Measurements from ENCODE around the gene CNPY3.
"Not testable (repeated sequence)": the region's sequence is repeated elsewhere in the genome, so short reads cannot be mapped to it uniquely, and the experiment has no call there.

CNPY3 gene

DNA sequence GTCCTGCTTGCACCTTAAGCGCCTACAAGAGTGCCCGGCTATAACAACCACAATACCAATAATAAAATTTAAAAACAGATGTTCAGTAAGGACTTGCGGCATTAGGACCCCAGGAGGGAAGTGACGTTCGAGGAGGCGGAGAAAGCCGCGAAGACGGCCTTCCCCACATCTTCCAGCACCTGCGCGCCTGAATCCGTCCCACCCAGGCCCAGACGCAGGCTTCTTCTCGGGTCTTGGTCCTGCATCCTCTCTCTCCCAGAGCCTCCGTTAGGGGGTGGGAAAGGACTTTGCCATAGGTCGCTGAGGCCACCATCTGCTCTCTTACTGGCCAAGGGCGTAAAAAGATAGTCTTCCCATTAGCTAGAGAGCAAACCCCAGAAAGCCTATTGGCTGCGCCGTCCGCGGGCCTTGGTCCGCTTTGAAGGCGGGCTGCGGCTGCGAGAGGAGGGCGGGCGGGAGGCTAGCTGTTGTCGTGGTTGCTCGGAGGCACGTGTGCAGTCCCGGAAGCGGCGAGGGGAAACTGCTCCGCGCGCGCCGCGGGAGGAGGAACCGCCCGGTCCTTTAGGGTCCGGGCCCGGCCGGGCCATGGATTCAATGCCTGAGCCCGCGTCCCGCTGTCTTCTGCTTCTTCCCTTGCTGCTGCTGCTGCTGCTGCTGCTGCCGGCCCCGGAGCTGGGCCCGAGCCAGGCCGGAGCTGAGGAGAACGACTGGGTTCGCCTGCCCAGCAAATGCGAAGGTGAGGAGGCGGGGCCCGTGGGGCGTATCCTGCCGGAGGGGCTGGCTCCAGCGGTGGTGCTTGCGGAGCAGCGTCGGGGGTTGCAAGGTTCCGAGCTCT is at the start of gene CNPY3:
Gene CNPY3 (plus strand): TSS at position 495 of the 835 bp plus-strand sequence. CDS start 91 bp downstream, at position 586.
- DNase-seq (ENCODE audit: low read depth), result peak; percentile 89

DNA sequence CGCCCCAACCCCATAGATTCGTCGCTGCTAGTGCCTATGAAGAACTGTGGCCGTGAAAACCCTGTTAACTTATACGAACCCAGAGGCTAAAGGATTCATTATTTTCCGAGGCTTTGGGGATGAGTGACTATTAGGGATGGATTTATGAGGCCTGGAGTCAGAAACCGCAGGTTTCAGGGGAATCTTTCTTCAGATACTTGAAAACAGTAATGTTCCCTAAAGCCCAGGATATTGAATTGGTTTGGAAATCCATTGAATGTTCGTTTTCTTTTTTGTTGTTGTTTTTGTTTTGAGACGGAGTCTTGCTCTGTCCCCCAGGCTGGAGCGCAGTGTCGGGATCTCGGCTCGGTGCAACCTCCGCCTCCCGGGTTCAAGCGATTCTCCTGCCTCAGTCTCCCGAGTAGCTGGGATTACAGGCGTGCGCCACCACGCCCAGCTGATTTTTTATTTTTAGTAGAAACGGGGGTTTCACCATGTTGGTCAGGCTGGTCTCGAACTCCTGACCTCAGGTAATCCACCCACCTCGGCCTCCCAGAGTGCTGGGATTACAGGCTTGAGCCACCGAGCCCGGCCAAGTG is 49.0 kb upstream of the CNPY3 start:
- not testable (repeated sequence) for DNase-seq (ENCODE audit: low read depth)

DNA sequence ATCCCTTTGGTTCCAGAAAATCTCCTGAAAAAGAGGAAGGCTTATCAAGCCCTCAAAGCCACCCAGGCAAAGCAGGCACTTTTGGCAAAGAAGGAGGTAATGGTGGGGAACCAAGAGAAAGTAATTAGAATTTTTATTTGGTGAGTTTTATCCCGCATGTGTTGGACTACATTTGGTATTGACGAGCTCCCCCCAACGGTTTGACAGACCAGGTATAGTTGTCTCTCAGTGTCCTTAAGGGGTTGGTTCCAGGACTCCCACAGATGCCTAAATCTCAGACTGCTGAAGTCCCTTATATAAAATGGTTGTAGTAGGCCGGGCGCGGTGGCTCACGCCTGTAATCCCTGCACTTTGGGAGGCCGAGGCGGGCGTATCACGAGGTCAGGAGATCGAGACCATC is 48.4 kb upstream of the CNPY3 start:
- not testable (repeated sequence) for DNase-seq (ENCODE audit: low read depth)

DNA sequence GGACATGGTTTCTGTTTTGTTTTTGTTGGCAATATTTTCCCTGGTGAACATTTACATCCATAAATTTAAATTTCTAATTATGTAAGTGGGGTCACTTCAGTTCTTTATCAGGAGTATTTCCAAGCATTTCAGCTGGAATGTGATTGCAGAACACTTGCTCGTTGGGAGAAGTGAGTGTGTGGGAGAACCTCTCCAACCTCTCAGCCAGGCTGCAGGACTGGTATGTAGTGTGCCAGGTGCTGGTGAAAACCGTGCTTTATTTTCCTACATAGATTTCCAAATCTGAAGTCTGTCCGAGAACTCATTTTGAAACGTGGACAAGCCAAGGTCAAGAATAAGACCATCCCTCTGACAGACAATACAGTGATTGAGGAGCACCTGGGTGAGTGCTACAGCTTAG is 43.6 kb upstream of the CNPY3 start:
- no peak for DNase-seq (ENCODE audit: low read depth)

DNA sequence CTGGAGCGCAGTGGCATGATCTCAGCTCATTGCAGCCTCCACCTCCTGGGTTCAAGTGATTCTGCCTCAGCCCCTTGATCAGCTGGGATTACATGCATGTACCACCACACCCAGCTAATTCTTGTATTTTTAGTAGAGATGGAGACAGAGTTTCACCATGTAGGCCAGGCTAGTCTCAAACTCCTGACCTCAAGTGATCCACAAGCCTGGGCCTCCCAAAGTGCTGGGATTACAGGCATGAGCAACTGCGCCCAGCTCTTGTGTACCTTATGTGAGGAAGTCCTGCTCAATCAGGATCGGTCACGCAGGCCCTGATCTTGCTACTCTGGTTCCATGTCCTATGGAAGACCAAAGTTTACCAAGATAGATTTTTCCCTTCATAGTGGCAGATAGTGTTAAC is 41.1 kb upstream of the CNPY3 start:
- DNase-seq (ENCODE audit: low read depth), result not testable (repeated sequence)

DNA sequence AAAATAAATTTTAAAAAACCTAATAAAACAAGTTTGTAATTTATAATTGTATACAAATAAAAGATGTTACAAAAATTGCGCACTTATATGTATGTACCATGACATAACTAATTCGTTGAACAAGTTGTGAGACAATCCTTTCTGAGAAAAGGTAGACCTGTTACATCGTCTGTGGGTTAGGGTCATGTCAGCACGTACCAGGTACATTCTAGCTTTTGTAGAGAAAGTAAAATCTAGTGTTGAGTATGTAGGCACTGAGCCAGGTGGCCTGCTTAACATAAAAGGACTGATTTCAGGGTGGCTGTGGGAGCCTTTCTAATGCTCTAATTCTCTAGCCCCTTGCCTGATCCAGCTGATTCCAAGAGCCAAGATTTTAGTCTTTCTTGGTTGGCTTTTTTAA is 39.5 kb upstream of the CNPY3 start:
- DNase-seq (ENCODE audit: low read depth), result no peak

DNA sequence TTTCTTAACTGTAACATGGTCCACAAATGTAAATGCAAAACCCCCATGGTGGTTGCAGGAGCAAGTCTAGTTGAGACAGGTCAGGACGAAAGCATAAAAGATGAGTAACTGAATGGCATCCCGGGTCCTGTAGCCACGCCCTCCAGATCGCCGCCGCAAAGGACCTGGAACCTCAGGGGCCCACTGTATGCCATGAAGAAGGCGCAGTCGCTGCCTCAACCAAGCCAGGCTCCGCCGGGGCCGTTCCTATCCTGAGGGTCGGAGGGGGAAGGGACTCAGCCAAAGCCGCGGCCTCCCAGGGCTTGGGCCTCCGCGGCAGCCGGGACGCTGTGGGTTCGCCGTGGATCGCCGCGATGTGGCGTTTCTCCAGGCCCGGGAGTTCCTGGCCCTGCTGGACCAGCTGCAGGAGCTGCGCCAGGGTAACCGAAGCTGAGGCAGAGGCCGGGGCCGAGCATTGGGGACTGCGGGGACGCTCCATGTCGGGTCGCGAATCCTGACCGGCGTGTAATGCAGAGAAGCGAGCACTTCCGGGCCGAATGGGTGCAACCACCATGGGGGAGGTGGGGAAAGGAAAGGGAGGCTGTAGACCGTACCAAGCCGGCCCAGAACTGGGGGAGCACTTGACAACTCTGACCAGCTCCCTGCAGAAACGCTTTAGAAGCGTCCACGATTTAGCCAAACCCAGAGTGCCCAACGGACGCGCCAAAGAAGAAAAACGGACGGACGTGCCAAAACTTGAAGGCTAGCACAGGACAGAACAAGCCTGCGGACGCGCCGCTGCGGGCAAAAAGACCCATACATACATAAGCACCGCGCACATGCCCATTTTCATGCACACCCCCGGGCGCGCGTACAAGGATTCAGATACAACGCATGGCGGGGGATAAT is 38.7 kb upstream of the CNPY3 start:
- DNase-seq (ENCODE audit: low read depth), result peak; percentile 82

DNA sequence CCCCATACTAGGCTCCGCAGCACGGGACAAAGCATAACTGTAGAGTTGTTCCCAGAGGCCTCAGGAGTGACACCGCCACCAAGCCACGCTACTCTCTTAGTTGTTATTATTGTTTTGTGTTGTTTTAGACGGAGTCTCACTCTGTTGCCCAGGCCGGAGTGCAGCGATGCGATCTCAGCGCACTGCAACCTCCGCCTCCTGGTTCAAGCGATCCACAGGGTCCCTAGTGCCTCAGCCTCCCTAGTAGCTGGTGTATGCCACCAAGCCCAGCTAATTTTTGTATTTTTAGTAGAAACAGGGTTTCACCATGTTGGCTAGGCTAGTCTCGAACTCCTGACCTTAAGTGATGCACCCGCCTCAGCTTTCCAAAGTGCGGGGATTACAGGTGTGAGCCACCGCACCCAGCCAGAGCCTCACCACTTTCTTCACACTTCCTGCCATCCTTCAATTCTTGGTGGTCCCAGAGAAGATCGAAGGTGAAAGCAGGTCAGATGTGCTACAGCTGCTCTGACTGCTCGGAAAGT is 38.0 kb upstream of the CNPY3 start:
- DNase-seq (ENCODE audit: low read depth), result no peak

DNA sequence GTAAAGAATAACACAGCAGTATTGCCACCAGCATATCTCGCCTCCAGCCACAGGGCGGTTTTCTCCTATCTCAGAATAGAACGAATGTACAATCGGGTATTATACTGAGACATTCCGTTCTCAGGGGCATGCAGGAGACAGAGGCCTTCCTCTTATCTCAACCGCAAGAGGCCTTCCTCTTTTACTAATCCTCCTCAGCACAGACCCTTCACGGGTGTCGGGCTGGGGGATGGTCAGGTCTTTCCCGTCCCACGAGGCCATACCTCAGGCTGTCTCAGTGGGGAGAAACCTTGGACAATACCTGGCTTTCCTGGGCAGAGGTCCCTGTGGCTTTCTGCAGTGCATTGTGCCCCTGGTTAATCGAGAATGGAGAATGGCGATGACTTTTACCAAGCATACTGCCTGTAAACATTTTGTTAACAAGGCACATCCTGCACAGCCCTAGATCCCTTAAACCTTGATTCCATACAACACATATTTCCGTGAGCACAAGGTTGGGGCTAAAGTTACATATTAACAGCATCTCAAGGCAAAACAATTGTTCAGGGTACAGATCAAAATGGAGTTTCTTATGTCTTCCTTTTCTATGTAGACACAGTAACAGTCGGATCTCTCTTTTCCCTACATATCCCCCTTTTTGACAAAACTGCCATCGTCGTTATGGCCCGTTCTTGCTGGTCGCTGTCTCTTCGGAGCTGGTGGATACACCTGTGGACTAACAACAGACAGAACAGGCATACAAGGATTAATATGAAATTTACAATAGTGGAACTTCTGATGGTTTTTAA is 35.0 kb upstream of the CNPY3 start:
- DNase-seq (ENCODE audit: low read depth), result not testable (repeated sequence)

DNA sequence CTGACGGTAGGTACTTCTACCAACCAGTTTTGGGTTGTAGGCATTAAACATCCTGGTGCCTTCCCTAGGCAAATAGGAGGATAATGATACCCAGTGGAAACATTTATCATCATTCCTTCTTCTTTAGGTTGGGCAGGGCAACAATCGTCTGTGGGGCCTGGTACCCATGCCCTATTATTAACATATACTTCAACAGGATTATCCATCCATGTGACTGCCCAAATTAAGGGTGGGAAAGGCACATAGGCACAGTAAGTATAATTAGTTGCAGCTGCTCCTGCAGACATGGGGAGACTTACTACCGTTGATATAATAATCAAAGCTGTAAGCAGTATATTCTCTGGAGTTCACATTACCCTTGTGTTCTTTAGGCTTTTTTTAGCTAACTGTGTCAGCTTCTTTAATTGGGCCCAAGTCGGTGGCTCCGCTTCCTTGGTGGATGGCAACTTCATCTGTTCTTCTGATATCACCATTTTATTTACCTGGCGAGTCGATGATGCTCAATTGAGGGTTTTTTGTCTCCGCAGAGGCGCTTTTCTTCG is 33.0 kb upstream of the CNPY3 start:
- no peak for DNase-seq (ENCODE audit: low read depth)

DNA sequence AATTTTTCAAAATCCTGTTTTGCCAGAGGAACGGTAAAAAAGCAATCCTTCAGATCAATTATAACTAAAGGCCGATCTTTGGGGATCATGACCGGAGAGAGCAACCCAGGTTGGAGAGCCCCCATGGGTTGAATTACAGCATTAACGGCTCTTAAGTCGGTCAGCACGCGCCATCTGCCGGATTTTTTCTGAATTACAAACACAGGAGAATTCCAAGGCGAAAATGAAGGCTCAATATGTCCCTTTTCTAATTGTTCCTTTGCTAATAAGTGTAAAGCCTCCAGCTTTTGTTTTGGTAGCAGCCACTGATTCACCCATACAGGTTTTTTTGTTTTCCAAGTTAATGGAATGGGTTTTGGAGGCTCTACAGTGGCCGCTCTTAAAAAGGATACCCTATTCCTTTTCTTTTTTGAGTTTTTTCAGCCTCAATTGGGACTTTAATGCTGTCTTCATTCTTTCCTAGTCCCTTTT is 30.4 kb upstream of the CNPY3 start:
- DNase-seq (ENCODE audit: low read depth), result peak; percentile 50

DNA sequence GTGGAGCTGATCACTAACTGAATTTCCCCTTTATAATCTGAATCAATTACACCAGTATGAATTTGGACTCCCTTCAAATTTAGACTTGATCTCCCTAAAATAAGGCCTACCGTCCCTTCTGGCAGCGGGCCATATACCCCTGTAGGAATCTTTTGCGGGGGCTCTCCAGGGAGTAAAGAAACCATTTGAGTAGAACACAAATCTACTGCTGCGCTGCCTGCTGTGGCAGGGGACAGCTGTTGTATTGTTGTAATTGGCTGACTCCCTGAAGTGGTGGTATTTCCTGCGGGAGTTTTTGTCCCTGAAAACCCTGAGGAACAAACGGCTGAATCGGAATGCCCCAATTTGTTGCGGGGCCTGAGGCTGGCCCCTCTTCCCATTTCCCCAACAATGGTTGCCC is 29.4 kb upstream of the CNPY3 start:
- DNase-seq (ENCODE audit: low read depth), result no peak

DNA sequence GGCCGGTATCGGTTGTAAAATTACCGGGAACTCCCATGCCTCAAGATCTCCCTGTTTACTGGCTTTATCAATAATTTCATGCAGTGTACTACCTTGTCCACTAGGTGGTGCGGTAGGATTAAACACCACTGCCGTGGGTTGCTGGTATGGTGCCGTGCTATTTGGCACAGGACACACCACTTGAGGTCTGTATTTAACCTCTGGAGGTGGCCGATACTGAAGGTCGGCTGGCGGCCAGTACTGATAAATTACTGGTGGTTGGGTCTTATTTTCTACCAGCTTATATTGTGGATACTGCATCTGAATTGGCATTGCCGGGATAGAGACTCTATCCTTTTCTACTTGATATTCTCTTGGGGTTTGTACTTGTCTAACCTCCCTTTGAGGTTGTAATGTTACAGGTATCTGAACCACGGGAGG is 27.7 kb upstream of the CNPY3 start:
- no peak for DNase-seq (ENCODE audit: low read depth)

DNA sequence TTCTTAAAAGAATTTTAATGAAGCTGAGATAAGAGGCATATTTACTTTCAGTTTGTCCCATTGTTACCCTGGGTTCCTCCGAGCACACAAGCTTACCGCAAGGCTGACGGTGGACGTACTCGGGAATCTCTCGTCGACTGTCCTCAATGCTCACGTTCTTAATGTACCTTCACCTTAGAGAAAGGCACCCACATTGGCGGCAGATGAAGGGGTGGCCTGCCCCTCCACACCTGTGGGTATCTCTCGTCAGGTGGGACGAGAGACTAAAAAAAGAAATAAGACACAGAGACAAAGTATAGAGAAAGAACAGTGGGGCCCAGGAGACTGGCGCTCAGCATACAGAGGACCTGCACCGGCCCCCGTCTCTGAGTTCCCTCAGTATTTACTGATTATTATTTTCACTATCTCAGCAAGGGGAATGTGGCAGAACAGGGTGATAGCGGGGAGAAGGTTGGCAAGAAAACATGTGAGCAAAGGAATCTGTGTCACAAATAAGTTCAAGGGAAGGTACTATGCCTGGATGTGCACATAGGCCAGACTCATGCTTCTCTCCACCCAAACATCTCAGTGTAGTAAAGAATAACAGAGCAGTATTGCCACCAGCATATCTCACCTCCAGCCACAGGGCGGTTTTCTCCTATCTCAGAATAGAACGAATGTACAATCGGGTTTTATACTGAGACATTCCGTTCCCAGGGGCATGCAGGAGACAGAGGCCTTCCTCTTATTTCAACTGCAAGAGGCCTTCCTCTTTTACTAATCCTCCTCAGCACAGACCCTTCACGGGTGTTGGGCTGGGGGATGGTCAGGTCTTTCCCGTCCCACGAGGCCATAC is 26.6 kb upstream of the CNPY3 start:
- DNase-seq (ENCODE audit: low read depth), result not testable (repeated sequence)

DNA sequence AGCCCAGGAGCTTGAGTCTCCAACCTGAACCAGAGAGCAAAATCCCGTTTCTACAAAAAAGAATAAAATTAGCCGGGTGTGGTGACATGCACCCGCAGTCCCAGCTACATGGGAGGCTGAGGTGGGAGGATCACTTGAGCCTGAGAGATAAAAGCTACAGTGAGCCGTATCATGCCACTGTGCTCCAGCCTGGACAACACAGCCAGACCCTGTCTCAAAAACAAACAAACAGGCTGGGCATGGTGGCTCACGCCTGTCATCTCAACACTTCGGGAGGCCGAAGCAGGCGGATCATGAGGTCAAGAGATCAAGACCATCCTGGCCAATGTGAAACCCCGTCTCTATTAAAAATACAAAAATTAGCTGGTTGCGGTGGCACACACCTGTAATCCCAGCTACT is 24.8 kb upstream of the CNPY3 start:
- DNase-seq (ENCODE audit: low read depth), result no peak

DNA sequence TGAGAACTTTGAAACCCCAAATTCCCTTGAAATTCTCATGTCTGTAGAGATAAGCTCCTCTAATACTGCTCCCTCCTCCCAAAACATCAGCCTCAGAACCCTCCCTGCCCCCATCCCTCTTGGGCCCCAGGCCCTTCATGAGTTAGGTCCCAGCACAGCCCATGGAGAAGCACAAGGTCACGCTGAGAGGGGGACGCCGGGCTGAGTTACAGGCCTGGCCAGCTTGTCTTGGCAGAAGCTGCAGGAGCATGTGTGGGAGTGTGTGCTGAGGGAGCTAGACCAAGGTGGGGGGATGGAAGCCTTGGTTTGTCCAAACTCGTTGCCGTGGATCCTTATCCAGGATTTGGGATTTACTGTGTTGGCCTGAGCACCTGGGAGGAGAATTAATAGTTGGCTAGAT is 21.9 kb upstream of the CNPY3 start:
- no peak for DNase-seq (ENCODE audit: low read depth)

DNA sequence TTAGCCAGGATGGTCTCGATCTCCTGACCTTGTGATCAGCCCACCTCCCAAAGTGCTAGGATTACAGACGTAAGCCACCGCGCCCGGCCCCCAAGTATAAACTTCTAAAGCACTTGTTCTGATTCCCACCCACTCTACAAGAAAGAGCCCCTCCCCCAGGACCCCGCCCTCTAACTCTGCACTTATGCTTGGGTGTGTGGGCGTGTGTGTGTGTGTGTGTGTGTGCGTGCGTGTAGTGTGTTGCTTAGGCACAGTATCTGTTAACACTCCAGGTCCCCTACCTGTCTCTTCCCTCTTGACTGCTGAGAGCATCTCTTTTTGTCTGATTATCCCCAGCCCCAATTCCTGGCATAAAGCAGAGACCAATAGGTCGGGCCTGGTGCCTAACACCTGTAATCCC is 19.4 kb upstream of the CNPY3 start:
- DNase-seq (ENCODE audit: low read depth), result no peak

DNA sequence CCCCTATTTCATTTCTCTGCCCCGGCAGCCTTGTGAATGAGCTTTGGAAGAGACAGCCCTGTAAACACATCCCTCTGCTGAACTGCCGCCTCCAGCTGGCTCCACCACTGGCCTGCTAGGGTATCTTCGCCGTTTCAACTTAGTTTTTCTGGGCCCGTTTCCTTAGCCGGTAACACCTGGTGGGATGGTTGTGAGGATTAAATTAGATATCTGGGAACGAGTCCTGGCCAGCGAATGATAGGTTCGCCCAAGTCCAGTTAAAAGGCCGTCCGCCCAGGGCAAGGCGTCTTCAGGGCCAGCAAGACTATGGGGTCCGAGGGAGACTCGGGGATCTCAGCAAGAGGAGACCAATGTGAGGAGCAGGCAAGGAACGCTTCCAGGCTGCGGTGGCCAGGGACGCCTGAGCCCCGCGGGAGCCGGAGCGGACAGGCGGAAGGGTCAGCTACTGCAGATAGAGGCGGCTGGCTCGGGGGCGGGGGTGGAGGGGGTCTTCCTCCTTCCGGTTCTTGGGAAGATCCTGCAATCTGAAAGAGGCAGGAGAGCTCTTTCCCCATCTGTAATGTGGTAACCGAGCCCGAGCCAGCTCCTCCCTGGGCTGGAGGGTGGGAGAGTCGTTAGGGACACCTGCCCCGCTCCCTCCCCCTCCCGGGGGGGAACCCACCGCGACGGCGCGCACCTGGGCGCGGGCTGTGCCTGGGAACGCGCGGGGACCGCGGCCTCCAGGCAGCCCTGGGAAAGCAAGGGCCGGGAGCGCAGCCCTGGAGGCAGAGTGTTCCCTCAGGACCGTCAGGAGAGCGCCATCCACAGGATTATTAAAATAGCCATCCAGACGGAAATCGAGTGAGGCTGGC is 17.9 kb upstream of the CNPY3 start:
- DNase-seq (ENCODE audit: low read depth), result no peak

DNA sequence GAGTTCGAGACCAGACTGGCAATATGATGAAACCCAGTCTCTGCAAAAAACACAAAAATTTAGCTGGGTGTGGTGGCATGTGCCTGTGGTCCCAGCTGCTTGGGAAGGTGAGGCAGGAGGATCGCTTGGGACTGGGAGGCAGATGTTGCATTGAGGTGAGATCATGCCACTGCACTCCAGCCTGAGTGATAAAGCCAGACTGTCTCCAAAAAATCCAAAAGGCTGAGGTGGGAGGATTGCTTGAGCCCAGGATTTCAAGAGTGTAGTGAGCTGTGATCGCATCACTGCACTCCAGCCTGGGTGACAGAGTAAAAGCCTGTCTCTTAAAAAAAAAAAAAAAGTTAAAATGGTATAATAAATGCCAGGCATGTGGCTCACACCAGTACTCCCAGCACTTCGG is 14.7 kb upstream of the CNPY3 start:
- DNase-seq (ENCODE audit: low read depth), result no peak
